Panc1 (cell line): ENCODE results near the gene SPAG6. TPM values are rescaled to one million over a fixed set of nuclear protein-coding genes. Genes with fewer than 3 reads are reported as not detected.

Source experiments
- ATAC-seq: fragments of 200-7000 bp; cut with Tn5 transposase; 2 replicates; pipeline ENCODE4 v1.9.1; 2020; ENCODE audit warnings: mild to moderate bottlenecking, moderate library complexity
- BruUV-seq: library from RNA; stranded (reverse); fragments of 400-500 nt; replicated peaks from 2 replicates; lab custom pipeline; 2021; lab: Mats Ljungman, UMichigan
- CTCF ChIA-PET: fragments of 300-600 bp; sonication (Branson Sonifier 250); formaldehyde crosslinking; loops from one replicate; lab custom pipeline; 2022; ENCODE audit warnings: antibody characterized with exemption; lab: Charles Lee
- POLR2A ChIA-PET: fragments of 300-600 bp; sonication (Branson Sonifier 250); formaldehyde crosslinking; loops from one replicate; lab custom pipeline; 2022; ENCODE audit warnings: antibody characterized with exemption; lab: Charles Lee
- DNase-seq: peaks from one replicate; pipeline ENCODE4 v3.0.0-alpha.2; 2010; ENCODE audit warnings: low read depth, low spot score
- H3K27ac ChIP-seq: 2 replicates; pipeline ENCODE4 v1.5.1; 2011; ENCODE audit warnings: mild to moderate bottlenecking, low read length, inconsistent platforms
- H3K27me3 ChIP-seq: fragments of 200-500 bp; sonication (Bioruptor generic); 2 replicates; pipeline ENCODE4 v1.6.0; 2014; ENCODE audit warnings: low read length, inconsistent platforms; ENCODE audit not compliant: control insufficient read depth, insufficient read depth
- H3K36me3 ChIP-seq: fragments of 200-500 bp; sonication (Bioruptor generic); 2 replicates; pipeline ENCODE4 v1.5.1; 2014; ENCODE audit warnings: inconsistent platforms, mild to moderate bottlenecking, low read length, moderate library complexity; ENCODE audit not compliant: control insufficient read depth, insufficient read depth
- H3K4me1 ChIP-seq: 2 replicates; pipeline ENCODE4 v1.5.1; 2011; ENCODE audit warnings: inconsistent platforms, mild to moderate bottlenecking, low read length, moderate library complexity; ENCODE audit not compliant: control insufficient read depth, insufficient read depth
- H3K4me3 ChIP-seq, 2 experiments: 2 replicates each; pipeline ENCODE4 v1.5.1; 2011 to 2012; ENCODE audit warnings: low read depth in 2 of 2, low read length in 2 of 2, mild to moderate bottlenecking in 2 of 2, inconsistent platforms in 1 of 2, moderate library complexity in 1 of 2
- H3K9me3 ChIP-seq: fragments of 200-500 bp; sonication (Bioruptor generic); 2 replicates; pipeline ENCODE4 v1.5.1; 2014; ENCODE audit warnings: low read depth, mild to moderate bottlenecking, inconsistent platforms, low read length, moderate library complexity; ENCODE audit not compliant: control insufficient read depth, insufficient read depth
- CTCF ChIP-seq: fragments of 450-650 bp; IDR thresholded peaks from 2 replicates; pipeline ENCODE4 v1.5.1; 2017; ENCODE audit warnings: mild to moderate bottlenecking
- POLR2AphosphoS5 ChIP-seq: IDR thresholded peaks from 2 replicates; pipeline ENCODE4 v1.6.1; 2012; ENCODE audit warnings: mild to moderate bottlenecking, low read depth, low read length, moderate library complexity
- REST ChIP-seq, 2 experiments: IDR thresholded peaks; 2 replicates each; pipeline ENCODE4 v1.6.1; 2011 to 2012; ENCODE audit warnings: low read depth in 2 of 2, control low read depth in 1 of 2, low read length in 1 of 2, mild to moderate bottlenecking in 1 of 2, moderate library complexity in 1 of 2; ENCODE audit not compliant: insufficient read depth in 1 of 2
- SIN3A ChIP-seq: IDR thresholded peaks from 2 replicates; pipeline ENCODE4 v1.6.1; 2012; ENCODE audit warnings: low read depth, mild to moderate bottlenecking, low read length, moderate library complexity, borderline replicate concordance; ENCODE audit not compliant: insufficient read depth
- TCF7L2 ChIP-seq: IDR thresholded peaks from 2 replicates; pipeline ENCODE4 v1.6.1; 2011; ENCODE audit warnings: mild to moderate bottlenecking, low read depth, low read length, inconsistent platforms
- in situ Hi-C: cut with HindIII; loops from 2 replicates; pipeline ENCODE4 v1.10.0; 2016; ENCODE audit warnings: low sequenced_read_pairs, low pct_unique_long_range_greater_than_20kb
- intact Hi-C: fragments of 100-400 bp; cut with micrococcal nuclease; formaldehyde crosslinking; loops from one replicate; pipeline ENCODE4 v1.10.0; 2022; ENCODE audit not compliant: unreplicated experiment
- total RNA-seq: library from RNA; stranded (reverse); gene quantifications from one replicate; pipeline ENCODE4 v1.2.1, GENCODE V29; 2021; ENCODE audit not compliant: unreplicated experiment

The SPAG6 gene
- total RNA-seq, 1 experiment from 2014 or later = not detected

GRCh38 chr10:22464966-22465629 lies 119.8 kb downstream of the SPAG6 start:
- CTCF ChIA-PET = no interaction called here
- in situ Hi-C loops (no loop called here), intact Hi-C loops (no loop called here)
- POLR2A ChIA-PET = no interaction called here
- DNase-seq = no peak
- TF ChIP-seq POLR2AphosphoS5 = no peak
- TF ChIP-seq SIN3A = no peak
- no peak for TF ChIP-seq TCF7L2
- no peak for TF ChIP-seq REST (IDR thresholded peaks at IDR 0.05; ENCODE audit: insufficient read depth in 1 of 2, low read depth in 2 of 2, low read length in 1 of 2)
- TF ChIP-seq CTCF = no peak
- H3K36me3 ChIP-seq = no peaks in the 10 kb centered on the region
- no peaks in the 10 kb centered on the region for H3K4me1 ChIP-seq
- no peak for ATAC-seq
- H3K9me3 ChIP-seq = no peaks in the 10 kb centered on the region
- H3K27ac ChIP-seq = no peak overlapping the region
- H3K4me3 ChIP-seq = no peak overlapping the region
- H3K27me3 ChIP-seq = no peaks in the 10 kb centered on the region; the same call in 1 of the 2 replicates
- no TSS peak for BruUV-seq

GRCh38 chr10:22466763-22467334 lies 121.6 kb downstream of the SPAG6 start:
- ATAC-seq (no peak), DNase-seq (no peak)
- H3K27ac ChIP-seq = no peak overlapping the region
- in situ Hi-C loops (no loop called here), intact Hi-C loops (no loop called here)
- BruUV-seq = no TSS peak
- H3K36me3 ChIP-seq = no peaks in the 10 kb centered on the region
- H3K27me3 ChIP-seq = peaks cover 3% of the 10 kb centered on the region; the same call in 1 of the 2 replicates
- no peak for TF ChIP-seq CTCF
- TF ChIP-seq REST (IDR thresholded peaks at IDR 0.05; ENCODE audit: insufficient read depth in 1 of 2, low read depth in 2 of 2, low read length in 1 of 2) = no peak
- no peak for TF ChIP-seq TCF7L2
- TF ChIP-seq SIN3A = no peak
- TF ChIP-seq POLR2AphosphoS5 = no peak
- H3K4me1 ChIP-seq = no peaks in the 10 kb centered on the region
- no peaks in the 10 kb centered on the region for H3K9me3 ChIP-seq
- CTCF ChIA-PET = no interaction called here
- no peak overlapping the region for H3K4me3 ChIP-seq
- POLR2A ChIA-PET = no interaction called here
